GM12874 (cell line): Measurements from ENCODE around the gene P2RY2.

Experiments
- CTCF ChIP-seq: IDR thresholded peaks from 2 replicates; pipeline ENCODE4 v1.5.1; 2011; ENCODE audit warnings: low read depth, mild to moderate bottlenecking, control low read depth, low read length, moderate library complexity; ENCODE audit not compliant: insufficient read depth

Gene P2RY2

DNA sequence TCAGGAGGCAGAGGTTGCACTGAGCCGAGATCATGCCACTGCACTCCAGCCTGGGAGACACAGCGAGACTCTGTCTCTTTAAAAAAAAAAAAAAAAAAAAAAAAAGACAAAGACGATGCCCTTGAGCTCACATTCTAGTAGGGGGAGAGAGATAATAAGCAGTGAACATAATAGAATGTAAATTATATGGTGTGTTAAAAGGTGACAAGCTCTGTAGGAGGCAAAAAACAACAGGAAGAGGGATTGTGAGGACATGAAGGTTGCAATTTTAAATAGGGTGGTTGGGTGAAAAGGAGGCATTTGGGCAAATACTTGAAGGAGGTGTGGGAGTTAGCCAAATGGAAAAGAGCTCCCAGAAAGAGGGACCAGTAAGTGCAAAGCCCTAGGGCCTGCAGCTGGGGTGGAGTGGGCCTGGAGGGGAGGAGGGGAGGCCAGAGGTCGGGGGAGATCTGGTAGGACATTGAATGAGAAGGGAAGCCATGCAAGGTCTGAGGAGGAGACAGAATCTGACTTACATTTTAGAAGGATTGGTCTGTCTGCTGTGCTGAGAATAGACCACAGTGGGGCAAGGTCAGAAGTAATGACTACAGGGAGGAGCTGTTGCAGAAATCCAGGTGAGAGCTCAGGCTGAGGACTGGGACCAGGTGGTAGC, 26.6 kb downstream of the P2RY2 start:
- no peak for TF ChIP-seq CTCF

GRCh38 chr11:73245461-73245860, 27.4 kb downstream of the P2RY2 start:
- no peak for TF ChIP-seq CTCF

- no peak for TF ChIP-seq CTCF
Observed at GRCh38 chr11:73246303-73246702, 28.2 kb downstream of the P2RY2 start.

DNA sequence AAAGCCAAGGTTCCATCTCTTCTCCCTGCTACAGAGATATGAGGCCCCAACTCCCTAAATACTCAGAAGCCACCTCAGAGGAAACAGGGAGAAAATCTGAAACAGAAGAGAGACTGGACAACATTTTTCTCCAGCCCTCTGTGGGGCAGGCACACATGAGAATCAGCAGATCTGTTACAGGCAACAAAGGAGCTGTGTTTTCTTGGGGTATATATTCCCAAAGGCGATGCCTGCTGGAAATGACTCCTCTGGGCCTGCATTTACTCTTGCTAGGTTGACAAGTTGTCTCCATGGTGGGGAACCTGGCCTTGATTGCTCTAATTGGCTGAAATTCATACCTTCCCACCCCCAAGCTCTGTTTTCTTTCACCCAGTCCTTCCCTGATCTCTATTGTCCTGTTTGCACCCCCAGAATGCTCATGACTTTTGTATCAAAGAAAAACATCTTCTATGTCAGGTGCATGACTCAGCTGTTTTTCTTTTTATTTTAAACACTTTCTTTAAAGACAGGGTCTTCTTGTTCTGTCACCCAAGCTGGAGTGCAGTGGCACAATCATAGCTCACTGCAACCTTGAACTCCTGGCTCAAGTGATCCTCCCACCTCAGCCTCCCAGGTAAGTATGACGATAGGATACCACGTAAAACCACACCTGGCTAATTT, 30.6 kb downstream of the P2RY2 start:
- no peak for TF ChIP-seq CTCF

GRCh38 chr11:73249304-73249703, 31.2 kb downstream of the P2RY2 start:
- TF ChIP-seq CTCF: no peak

DNA sequence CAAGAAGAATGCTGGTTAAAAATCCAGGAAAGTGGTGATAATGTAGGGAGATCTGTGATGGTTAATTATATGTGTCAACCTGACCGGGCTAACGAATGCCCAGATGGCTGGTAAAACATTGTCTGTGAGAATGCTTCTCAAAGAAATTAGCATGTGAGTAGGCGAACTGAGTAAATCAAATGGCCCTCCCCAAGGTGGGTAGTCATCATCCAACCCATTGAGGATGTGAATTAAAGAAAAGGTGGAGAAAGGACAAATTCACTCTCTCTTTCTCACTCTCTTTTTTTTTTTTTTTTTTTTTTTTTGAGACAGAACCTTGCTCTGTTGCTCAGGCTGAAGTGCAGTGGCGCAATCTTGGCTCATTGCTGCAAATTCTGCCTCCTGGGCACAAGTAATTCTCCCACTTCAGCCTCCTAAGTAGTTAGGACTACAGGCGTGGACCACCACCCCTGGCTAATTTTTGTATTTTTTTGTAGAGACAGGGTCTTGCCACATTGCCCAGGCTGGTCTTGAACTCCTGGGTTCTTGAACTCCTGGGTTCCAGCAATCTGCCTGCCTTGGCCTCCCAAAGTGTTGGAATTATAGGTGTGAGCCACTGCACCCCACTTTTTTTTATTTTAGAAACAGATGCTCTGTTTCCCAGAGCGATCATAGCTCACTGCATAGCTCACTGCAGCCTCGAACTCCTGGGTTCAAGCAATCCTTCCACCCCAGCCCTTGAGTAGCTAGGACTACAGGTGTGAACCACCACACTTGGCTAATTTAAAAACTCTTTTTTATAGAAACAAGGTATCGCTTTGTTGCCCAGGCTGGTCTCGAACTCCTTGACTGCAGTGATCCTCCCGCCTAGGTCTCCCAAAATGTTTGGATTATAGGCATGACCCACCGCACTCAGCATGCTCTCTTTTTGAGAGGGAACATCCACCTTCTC, 32.0 kb downstream of the P2RY2 start:
- no peak for TF ChIP-seq CTCF

DNA sequence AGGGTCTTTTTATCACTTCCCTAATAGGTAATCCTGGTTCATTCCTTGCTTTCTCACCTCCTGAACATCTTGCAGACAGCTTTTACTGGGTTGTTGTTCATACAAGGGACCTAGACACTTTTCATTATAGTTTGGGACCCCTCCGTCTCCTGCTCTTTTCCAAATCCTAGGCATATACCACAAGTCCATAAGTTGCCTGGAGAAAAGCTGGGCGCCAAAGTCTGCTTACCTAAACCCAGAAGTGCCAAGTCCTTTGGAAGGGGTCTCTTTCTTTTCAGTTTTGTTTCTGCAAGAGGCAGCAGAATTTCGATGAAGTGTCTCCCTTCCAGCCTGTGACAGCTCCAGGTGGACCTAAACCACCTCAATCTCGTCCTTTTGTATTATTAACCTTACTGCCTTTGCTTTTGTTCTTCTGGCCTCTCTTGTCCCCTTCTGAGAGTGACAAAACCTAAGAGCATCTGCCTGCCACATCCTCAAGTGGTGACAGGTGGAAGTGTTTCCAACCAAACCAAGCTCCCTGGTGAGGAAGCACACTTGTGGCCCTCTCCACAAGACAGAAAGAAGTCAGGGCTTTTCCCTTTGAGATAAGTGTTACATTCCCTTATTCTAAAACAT, 34.6 kb downstream of the P2RY2 start:
- TF ChIP-seq CTCF: peak; percentile 23; the same call in 1 of the 2 replicates
